Measurements from ENCODE around the gene MICALL1.

DNA sequence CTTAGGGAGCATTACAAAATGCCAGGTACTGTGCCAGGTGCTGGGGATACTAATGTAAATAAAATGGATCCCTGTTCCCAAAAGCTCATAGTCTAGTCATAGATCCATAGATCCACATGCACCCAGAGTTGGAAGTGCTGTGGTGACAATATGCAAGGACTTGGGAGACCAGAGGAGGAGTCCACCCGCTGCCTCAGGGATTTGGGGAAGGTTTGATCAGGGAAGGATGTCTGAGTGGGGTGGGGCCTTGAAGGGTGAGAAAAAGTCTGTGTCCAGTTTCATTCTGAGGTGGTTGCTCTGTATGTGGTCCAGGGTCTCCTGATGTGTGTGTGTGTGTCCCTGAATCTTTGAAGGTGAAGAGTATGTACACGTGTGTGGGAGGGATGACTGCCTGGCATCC lies 69.1 kb downstream of the MICALL1 start:
- TF ChIP-seq, protein P1, sequence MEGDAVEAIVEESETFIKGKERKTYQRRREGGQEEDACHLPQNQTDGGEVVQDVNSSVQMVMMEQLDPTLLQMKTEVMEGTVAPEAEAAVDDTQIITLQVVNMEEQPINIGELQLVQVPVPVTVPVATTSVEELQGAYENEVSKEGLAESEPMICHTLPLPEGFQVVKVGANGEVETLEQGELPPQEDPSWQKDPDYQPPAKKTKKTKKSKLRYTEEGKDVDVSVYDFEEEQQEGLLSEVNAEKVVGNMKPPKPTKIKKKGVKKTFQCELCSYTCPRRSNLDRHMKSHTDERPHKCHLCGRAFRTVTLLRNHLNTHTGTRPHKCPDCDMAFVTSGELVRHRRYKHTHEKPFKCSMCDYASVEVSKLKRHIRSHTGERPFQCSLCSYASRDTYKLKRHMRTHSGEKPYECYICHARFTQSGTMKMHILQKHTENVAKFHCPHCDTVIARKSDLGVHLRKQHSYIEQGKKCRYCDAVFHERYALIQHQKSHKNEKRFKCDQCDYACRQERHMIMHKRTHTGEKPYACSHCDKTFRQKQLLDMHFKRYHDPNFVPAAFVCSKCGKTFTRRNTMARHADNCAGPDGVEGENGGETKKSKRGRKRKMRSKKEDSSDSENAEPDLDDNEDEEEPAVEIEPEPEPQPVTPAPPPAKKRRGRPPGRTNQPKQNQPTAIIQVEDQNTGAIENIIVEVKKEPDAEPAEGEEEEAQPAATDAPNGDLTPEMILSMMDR (IDR thresholded peaks at IDR 0.05): no peak
- TF ChIP-seq POLR2A (IDR thresholded peaks at IDR 0.05): no peak
